ENCODE results near the gene HLA-DMB.

DNA sequence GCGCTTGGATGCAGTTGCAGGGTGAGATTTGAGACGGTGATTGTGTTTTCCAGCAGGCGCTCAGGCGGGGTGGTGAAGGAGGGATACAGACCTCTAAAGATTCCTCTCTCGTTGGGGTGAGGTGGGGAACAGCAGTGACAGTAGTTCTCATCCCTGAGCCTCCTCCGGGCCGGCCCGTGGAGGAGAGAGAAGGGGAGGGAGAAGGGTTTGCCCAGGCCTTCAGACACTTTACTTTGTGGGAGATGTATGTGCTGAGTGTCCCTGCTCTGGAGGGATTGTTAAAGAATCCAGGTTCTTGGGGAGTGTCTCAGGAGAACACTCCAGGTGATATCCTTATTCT is 45.9 kb downstream of the HLA-DMB start:
- TF ChIP-seq, protein P1, sequence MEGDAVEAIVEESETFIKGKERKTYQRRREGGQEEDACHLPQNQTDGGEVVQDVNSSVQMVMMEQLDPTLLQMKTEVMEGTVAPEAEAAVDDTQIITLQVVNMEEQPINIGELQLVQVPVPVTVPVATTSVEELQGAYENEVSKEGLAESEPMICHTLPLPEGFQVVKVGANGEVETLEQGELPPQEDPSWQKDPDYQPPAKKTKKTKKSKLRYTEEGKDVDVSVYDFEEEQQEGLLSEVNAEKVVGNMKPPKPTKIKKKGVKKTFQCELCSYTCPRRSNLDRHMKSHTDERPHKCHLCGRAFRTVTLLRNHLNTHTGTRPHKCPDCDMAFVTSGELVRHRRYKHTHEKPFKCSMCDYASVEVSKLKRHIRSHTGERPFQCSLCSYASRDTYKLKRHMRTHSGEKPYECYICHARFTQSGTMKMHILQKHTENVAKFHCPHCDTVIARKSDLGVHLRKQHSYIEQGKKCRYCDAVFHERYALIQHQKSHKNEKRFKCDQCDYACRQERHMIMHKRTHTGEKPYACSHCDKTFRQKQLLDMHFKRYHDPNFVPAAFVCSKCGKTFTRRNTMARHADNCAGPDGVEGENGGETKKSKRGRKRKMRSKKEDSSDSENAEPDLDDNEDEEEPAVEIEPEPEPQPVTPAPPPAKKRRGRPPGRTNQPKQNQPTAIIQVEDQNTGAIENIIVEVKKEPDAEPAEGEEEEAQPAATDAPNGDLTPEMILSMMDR (IDR thresholded peaks at IDR 0.05), result no peak
- TF ChIP-seq POLR2A (IDR thresholded peaks at IDR 0.05), result no peak
- no peak for TF ChIP-seq EP300 (IDR thresholded peaks at IDR 0.05; ENCODE audit: low read depth)

All from transverse colon (tissue), 3 donors.